Liver (tissue), 9 donors: ENCODE results near the gene LYRM2. TPM values are rescaled to one million over a fixed set of nuclear protein-coding genes. Genes with fewer than 3 reads are reported as not detected.

Experiments
- DNase-seq: peaks from one replicate; pipeline ENCODE4 v3.0.0-alpha.2; 2017; ENCODE audit warnings: low spot score
- H3K27ac ChIP-seq, 2 donors: one replicate each; pipeline ENCODE4 v1.7.0; 2013; ENCODE audit warnings: inconsistent platforms in 2 of 2, low read length in 2 of 2, control low read depth in 1 of 2, low read depth in 1 of 2, mild to moderate bottlenecking in 1 of 2
- H3K27me3 ChIP-seq, 4 donors: one replicate each; pipeline versions ENCODE4 v1.6.1 to v1.7.0; 2013; ENCODE audit warnings: low read length in 3 of 4, inconsistent platforms in 1 of 4, mild to moderate bottlenecking in 1 of 4, moderate library complexity in 1 of 4; ENCODE audit not compliant: control insufficient read depth in 4 of 4, insufficient read depth in 4 of 4
- H3K36me3 ChIP-seq, 4 donors: one replicate each; pipeline versions ENCODE4 v1.6.1 to v1.7.0; 2013; ENCODE audit warnings: low read length in 3 of 4, mild to moderate bottlenecking in 3 of 4, low read depth in 1 of 4, moderate library complexity in 1 of 4; ENCODE audit not compliant: control insufficient read depth in 4 of 4, insufficient read depth in 3 of 4
- H3K4me1 ChIP-seq, 4 donors: one replicate each; pipeline versions ENCODE4 v1.6.1 to v1.7.0; 2013; ENCODE audit warnings: low read length in 3 of 4, mild to moderate bottlenecking in 3 of 4, moderate library complexity in 1 of 4; ENCODE audit not compliant: control insufficient read depth in 4 of 4, insufficient read depth in 4 of 4
- H3K4me3 ChIP-seq, 3 donors: one replicate each; pipeline versions ENCODE4 v1.6.1 to v1.7.0; 2013; ENCODE audit warnings: low read length in 3 of 3, control low read depth in 1 of 3, low read depth in 1 of 3, mild to moderate bottlenecking in 1 of 3
- H3K9ac ChIP-seq, 2 donors: one replicate each; pipeline ENCODE4 v1.7.0; 2013; ENCODE audit warnings: low read length in 2 of 2, mild to moderate bottlenecking in 2 of 2, moderate library complexity in 2 of 2, control low read depth in 1 of 2, low read depth in 1 of 2
- H3K9me3 ChIP-seq, 4 donors: one replicate each; pipeline versions ENCODE4 v1.6.1 to v1.7.0; 2013; ENCODE audit warnings: low read length in 3 of 4; ENCODE audit not compliant: control insufficient read depth in 4 of 4
- CTCF ChIP-seq: fragments of 150-350 bp; IDR thresholded peaks from 2 replicates; pipeline ENCODE4 v1.5.1; 2017; ENCODE audit warnings: improper control_type of control experiment, low read depth, low read length; ENCODE audit not compliant: missing input control
- EGR1 ChIP-seq, 2 donors: IDR thresholded peaks; 2 replicates each; pipeline ENCODE4 v1.6.1; 2016 to 2018; ENCODE audit warnings: antibody characterized with exemption in 2 of 2, low read depth in 2 of 2
- FOXA1 ChIP-seq: IDR thresholded peaks from 2 replicates; pipeline ENCODE4 v1.6.1; 2016; ENCODE audit warnings: antibody characterized with exemption
- FOXA2 ChIP-seq: IDR thresholded peaks from 2 replicates; pipeline ENCODE4 v1.6.1; 2016; ENCODE audit warnings: antibody characterized with exemption
- GABPA ChIP-seq, 2 donors: IDR thresholded peaks in 1 of 2; conservative IDR thresholded peaks in 1 of 2; 2 replicates each; pipeline ENCODE4 v1.6.1; 2016; ENCODE audit warnings: antibody characterized with exemption in 2 of 2, mild to moderate bottlenecking in 1 of 2, moderate library complexity in 1 of 2
- HNF4A ChIP-seq, 2 donors: conservative IDR thresholded peaks; 2 replicates each; pipeline ENCODE4 v1.6.1; 2016; ENCODE audit warnings: antibody characterized with exemption in 2 of 2, mild to moderate bottlenecking in 2 of 2
- HNF4G ChIP-seq: IDR thresholded peaks from 2 replicates; pipeline ENCODE4 v1.6.1; 2016; ENCODE audit warnings: antibody characterized with exemption
- JUND ChIP-seq, 2 donors: IDR thresholded peaks; 2 replicates each; pipeline ENCODE4 v1.6.1; 2016; ENCODE audit warnings: antibody characterized with exemption in 2 of 2
- NR2F2 ChIP-seq: IDR thresholded peaks from 2 replicates; pipeline ENCODE4 v1.6.1; 2016; ENCODE audit warnings: antibody characterized with exemption
- RAD21 ChIP-seq, 2 donors: IDR thresholded peaks; 2 replicates each; pipeline ENCODE4 v1.6.1; 2016; ENCODE audit warnings: antibody characterized with exemption in 2 of 2, mild to moderate bottlenecking in 2 of 2
- REST ChIP-seq: IDR thresholded peaks from 2 replicates; pipeline ENCODE4 v1.6.1; 2016; ENCODE audit warnings: antibody characterized with exemption, mild to moderate bottlenecking
- RXRA ChIP-seq, 2 donors: IDR thresholded peaks; 2 replicates each; pipeline ENCODE4 v1.6.1; 2017 to 2018; ENCODE audit warnings: antibody characterized with exemption in 2 of 2, mild to moderate bottlenecking in 1 of 2
- SP1 ChIP-seq: IDR thresholded peaks from 2 replicates; pipeline ENCODE4 v1.6.1; 2018; ENCODE audit warnings: antibody characterized with exemption, mild to moderate bottlenecking
- TAF1 ChIP-seq: conservative IDR thresholded peaks from 2 replicates; pipeline ENCODE4 v1.6.1; 2016; ENCODE audit warnings: antibody characterized with exemption, mild to moderate bottlenecking
- YY1 ChIP-seq: IDR thresholded peaks from 2 replicates; pipeline ENCODE4 v1.6.1; 2016; ENCODE audit warnings: antibody characterized with exemption, mild to moderate bottlenecking
- ZBTB33 ChIP-seq: IDR thresholded peaks from 2 replicates; pipeline ENCODE4 v1.6.1; 2016; ENCODE audit warnings: antibody characterized with exemption
- WGBS: extraction: QIAGEN DNeasy Blood & Tissue Kit; methylation state at CpG from one replicate; pipeline ENCODE4 v1.1.7; 2013; 5-methylcytosine and 5-hydroxymethylcytosine counted together
- polyA plus RNA-seq, 2 donors: library from polyadenylated mRNA; stranded (reverse) in 1 of 2; unstranded in 1 of 2; fragments of 200-250 nt in 1 of 2; fragments of >200 nt in 1 of 2; fragmentation: Nextera tagmentation in 1 of 2; extraction: Ambion mirVana in 1 of 2; gene quantifications; one replicate each; pipeline versions ENCODE4 v1.2.1 to v1.2.3, GENCODE V29; 2013 to 2015
- total RNA-seq, 2 donors: library from RNA; depleted of rRNA; stranded (reverse); fragments of >200 nt; gene quantifications; one replicate each; pipeline ENCODE4 v1.2.3, GENCODE V29; 2014
- TF ChIP-seq, protein P1 (sequence below): IDR thresholded peaks from 2 replicates; pipeline ENCODE4 v1.6.1; 2016; ENCODE audit warnings: antibody characterized with exemption
- TF ChIP-seq, protein P2 (sequence below): IDR thresholded peaks from 2 replicates; pipeline ENCODE4 v1.6.1; 2016; ENCODE audit warnings: antibody characterized with exemption
- donor health status: healthy.
- donor health status: healthy.
- donor health status: healthy.
- donor health status: healthy.
- donor health status: healthy.

LYRM2 gene
- total and polyA plus RNA-seq, 4 donors, result 8.9 to 34.7 (median 12.4) TPM

DNA sequence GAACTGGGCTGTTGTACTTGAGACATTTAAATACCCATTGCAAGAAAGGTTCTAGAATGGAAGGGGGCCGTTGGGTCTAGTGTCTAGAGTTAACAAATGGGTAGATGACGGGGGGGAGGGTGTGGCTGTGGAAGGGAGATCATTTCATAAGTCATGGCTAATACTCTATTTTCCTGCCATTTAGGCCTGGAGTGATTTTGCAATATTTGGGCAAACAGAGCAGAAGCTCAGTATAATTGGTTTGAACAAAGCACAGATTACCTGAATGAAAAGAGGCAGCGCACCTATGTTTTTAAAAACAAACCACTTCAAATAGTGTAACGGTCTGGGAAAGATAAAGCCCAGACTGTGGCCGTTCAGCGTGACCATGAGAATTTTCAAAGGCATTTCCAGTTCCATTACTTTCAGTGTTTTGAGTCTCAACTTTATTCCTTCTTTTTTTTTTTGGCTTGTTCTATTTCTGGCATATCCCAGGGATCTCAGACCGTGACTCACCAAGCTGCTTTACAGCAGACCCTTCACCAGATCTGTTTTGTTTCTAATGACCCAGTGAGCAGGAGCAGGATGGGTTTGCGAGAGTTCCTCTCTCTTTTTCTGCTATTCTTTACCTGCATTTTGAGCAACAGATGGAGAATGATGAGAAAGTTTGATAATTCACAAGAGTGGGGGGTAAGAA is 73.7 kb downstream of the LYRM2 start:
- Histone ChIP-seq H3K4me1 (peaks cover 6 to 38% (median 26%) of the 10 kb centered on the region in 4 donors), H3K27me3 (no peaks in the 10 kb centered on the region), H3K4me3 (no peak overlapping the region), H3K9ac (no peak overlapping the region), H3K36me3 (no peaks in the 10 kb centered on the region), H3K9me3 (no peaks in the 10 kb centered on the region), H3K27ac (peak overlapping the region; percentile 25 to 28)
- TF ChIP-seq REST (no peak), HNF4G (no peak), FOXA2 (no peak), GABPA (IDR thresholded peaks at IDR 0.05 in 1 of 2, conservative IDR thresholded peaks at IDR 0.05 in 1 of 2) (no peak), JUND (IDR thresholded peaks at IDR 0.05) (peak in 1 of 2 donors; percentile 25), SP1 (peak; percentile 34), ZBTB33 (no peak), RAD21 (IDR thresholded peaks at IDR 0.05) (peak; percentile 35), NR2F2 (no peak), YY1 (peak; percentile 63), EGR1 (IDR thresholded peaks at IDR 0.05; ENCODE audit: low read depth in 2 of 2) (no peak), RXRA (IDR thresholded peaks at IDR 0.05) (peak in 1 of 2 donors; percentile 60), HNF4A (conservative IDR thresholded peaks at IDR 0.05) (peak; percentile 36 to 54), FOXA1 (no peak), TAF1 (no peak), CTCF (no peak)
- TF ChIP-seq, protein P1, sequence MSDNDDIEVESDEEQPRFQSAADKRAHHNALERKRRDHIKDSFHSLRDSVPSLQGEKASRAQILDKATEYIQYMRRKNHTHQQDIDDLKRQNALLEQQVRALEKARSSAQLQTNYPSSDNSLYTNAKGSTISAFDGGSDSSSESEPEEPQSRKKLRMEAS, result no peak
- TF ChIP-seq, protein P2, sequence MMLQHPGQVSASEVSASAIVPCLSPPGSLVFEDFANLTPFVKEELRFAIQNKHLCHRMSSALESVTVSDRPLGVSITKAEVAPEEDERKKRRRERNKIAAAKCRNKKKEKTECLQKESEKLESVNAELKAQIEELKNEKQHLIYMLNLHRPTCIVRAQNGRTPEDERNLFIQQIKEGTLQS, result no peak
- WGBS, result 44% methylated on average over 8 of the region's 8 CpGs
- DNase-seq, result no peak
